DMS79 (cell line): ENCODE measurements around the gene HBZ.
"Not testable (repeated sequence)": the region's sequence is repeated elsewhere in the genome, so short reads cannot be mapped to it uniquely, and the experiment has no call there.

ENCODE experiments used
- DNase-seq: peaks from one replicate; lab custom pipeline; 2025; lab: John Stamatoyannopoulos, UW

HBZ gene

DNA sequence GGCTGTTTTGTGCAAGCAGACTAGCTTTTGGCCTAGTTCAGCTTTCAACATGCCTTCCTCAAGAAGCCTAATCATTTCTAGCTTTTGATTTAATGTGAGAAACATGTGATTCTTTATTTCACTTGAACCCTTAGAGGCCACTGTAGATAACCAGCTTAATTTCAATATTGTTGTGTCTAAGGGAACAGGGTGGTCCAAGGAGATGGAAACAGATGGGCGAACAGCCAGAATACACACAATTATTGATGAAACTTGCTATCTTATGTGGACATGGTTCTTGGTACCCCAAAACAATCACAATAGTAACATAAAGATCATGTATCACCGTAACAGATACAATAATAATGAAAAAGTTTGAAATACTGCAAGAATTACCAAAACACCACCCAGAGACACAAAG, 18.7 kb upstream of the HBZ start:
- no peak for DNase-seq

DNA sequence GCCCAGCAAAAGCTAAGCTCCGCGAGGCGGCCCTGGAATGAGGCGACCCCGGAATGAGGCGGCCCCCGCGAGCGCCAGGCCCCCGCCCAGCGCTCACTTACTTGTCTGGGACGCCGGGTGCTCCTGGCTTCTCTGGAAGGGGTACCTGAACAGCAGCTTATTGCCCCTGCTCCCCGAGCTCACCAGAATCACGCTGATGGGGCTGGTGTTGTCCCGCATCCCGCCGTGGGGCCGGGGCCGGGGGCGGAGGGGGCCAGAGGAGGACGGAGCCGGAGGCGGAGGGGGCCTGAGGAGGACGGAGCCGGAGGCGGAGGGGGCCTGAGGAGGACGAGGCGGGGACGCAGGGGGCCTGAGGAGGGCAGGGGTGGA, 14.4 kb upstream of the HBZ start:
- no peak for DNase-seq

DNA sequence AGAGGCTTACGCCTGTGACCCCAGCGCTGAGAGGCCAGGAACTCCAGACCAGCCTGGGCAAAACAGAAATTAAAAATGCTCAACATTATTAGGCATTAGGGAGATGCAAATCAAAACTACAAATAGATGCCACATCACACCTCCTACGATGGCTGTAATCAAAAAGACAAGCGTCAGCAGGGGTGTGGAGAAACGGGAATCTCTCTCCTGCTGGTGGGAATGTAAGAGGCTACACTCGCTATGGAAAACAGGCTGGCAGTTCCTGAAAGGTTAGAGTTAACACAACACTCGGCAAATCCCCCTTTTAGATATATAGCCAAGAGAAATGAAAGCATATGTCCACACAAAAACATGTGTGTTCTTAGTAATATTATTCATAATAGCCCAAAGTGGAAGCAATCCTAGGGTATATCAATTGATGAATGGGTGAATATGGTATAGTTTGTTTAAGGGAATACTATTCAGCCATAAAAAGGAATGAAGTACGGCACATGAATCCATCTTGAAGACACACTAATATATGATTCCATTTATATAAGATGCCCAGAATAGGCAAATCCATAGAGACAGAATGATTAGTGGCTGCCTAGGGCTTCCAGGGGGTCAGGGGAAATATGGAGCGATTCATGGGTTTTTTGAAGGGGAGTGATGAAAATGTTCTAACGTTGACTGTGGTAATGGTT, 12.1 kb upstream of the HBZ start:
- DNase-seq: no peak

DNA sequence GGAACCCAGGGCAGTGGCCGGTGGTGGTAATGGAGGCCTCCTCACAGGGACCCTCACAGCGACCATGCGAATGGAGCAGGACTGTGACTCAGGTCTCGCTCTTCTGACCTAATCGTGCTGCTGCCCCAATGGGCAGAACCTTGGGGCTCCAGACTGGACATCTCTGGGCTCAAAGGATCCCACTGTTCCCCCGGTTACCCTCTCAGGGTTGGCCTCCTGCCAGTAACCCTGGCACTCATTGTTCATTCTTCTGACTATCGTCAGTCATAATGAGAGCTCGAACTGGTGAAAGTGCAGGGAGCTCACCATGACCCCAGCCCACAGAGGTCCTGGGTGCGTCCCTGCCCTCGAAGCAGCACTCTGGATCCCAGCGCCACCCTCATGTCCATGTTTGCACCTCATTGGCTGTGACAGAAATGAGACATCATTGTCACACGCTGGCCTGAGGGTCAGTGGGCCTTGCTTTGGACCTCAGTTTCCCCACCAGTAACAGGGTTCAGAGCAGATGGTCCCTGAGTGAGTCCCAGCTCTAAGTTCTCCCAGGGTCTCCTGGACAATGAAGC, 10.0 kb upstream of the HBZ start:
- no peak for DNase-seq

DNA sequence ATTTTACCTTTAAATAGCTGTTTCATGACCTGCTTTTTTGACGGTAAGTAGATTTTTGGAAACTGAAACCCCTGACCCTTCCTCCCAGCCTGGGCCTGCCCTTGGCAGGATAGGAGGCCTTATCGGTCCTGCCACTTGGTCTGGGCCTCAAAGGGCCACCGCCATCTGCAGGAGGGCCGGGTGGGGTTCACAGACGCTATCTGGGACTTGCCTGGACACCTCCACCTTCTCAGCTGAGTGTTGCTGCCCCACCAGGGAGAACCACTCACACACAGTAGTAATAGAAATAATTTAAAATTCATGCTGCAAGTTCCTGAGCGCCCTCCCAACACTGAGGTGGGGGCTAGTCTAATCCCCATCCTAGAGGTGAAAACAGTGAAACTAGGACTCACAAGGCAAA, 9.4 kb upstream of the HBZ start:
- DNase-seq: no peak

DNA sequence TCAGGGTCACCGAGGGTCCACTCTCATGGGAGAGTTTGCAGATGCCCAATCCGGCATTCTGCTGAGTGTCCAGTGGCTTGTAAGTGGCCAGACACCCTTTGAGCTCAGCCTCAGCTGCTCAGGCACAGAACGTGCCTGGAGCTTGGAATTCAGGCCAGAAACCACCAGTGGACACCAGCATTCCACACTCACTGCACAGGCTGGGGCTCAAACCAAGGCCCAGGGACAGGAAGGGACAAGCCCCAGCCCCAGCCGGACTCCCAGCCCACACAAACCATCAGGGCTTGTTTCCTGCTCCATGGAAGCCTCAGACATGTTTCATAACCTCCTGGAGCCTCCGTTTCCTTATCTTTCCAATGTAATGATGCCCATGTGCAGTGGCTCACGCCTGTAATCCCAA, 9.0 kb upstream of the HBZ start:
- DNase-seq: no peak

DNA sequence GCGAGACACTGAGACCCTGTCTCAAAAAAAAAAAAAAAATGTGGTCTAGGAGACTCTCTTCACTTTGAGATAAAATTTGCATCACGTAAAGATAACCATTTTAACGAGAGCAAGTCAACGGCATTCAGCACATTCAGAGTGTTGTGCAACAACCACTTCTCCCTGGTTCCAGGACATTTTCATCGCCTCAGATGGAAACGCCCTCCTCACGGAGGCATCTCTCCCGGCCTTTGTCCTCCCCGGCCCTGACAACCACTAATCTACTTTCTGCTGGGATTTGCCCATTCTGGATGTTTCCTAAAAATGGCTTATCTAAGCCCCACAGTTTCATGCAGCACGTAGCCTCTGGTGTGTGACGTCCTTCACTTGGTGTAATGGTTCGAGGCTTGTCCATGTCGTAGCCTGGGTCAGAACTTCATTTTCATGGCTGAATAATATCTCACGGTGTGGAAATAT, 7.6 kb upstream of the HBZ start:
- no peak for DNase-seq

DNA sequence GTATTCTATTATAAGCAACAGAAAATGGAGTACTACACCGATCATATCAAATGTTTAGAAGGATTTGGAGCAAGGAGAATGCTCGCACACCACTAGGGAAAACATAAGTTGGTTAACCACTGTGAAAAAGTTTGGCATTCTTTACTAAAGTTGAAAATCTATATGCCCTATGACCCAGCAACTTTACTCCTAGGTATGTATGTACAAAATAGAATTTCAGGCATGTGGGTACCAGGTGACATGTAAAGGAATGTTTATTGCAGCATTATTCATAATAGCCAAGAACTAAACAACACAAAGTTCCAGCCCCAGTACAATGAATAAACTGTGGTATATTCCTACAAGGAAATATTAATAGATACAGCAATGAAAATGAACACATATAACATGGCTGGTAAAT, 5.8 kb upstream of the HBZ start:
- no peak for DNase-seq

DNA sequence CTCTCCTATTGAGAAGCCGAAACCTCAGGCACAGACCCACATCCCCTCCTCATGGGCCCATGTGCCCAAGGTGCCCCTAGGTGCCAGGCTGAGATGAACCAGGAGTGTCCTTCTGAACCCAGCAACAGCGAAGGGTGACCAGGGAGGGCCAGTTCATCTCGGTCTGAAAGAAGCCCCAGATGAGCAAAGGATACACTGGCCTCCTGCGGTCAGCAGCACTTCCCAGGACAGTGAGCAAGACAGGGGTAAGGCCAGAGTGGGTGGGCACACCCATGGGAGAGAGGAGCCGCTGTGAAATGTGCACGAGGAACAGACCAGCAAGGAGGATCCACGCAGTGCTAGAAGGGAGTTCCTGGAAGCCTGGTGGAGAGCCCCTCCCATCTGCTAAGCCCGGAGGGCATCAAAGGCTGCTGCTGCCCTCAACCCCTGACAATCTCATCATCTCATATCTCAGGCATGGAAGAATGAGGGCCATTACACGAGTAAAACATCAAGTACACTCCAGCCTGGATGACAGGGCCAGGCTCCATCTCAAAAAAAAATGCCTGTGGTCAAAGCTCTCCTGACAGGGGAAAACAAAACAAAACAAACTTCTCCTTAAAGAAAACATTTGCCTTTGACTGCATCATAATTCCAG, 3.3 kb upstream of the HBZ start:
- peak; percentile 78 for DNase-seq

DNA sequence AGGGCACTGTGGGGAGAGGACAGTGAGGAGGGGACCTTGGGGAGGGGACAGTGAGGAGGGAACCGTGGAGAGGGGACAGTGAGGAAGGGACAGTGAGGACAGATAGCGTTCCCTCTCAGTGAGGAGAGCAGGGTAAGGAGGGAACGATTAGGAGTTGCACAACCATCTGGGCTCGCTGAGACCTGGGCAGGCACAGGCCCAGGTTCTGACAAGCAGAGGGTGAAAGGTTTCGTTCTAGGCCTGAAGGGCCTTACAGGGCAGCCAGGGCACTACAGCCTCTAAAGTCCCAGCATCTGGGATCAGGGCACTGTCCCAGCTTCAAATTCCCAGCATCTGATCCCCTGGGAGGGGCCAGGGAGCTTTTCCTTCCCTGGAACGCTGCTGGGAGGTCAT, 681 bp downstream of the HBZ start:
- not testable (repeated sequence) for DNase-seq

DNA sequence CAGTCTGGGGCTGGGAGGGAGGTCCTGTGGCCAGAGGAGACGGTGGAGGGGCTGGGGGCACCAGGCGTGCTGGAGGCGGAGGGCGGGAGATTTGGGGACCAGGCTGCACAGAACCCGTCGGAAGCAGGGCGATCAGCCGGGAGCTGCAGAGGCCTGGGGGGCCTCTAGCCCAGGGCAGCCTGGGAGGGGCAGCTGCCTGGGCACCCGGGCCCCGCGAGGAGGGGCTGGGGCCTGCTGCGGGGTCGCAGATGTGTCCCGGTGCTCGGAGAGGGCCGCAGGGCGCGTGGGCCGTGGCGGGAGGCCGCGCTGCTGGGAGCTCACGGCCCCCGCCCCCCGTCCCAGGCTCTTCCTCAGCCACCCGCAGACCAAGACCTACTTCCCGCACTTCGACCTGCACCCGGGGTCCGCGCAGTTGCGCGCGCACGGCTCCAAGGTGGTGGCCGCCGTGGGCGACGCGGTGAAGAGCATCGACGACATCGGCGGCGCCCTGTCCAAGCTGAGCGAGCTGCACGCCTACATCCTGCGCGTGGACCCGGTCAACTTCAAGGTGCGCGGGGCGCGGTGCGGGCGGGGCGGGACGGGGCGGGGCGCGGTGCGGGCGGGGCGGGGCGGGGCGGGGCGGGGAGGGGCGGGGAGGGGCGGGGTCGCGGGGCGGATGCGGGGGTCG, 1.2 kb downstream of the HBZ start:
- DNase-seq: not testable (repeated sequence)

DNA sequence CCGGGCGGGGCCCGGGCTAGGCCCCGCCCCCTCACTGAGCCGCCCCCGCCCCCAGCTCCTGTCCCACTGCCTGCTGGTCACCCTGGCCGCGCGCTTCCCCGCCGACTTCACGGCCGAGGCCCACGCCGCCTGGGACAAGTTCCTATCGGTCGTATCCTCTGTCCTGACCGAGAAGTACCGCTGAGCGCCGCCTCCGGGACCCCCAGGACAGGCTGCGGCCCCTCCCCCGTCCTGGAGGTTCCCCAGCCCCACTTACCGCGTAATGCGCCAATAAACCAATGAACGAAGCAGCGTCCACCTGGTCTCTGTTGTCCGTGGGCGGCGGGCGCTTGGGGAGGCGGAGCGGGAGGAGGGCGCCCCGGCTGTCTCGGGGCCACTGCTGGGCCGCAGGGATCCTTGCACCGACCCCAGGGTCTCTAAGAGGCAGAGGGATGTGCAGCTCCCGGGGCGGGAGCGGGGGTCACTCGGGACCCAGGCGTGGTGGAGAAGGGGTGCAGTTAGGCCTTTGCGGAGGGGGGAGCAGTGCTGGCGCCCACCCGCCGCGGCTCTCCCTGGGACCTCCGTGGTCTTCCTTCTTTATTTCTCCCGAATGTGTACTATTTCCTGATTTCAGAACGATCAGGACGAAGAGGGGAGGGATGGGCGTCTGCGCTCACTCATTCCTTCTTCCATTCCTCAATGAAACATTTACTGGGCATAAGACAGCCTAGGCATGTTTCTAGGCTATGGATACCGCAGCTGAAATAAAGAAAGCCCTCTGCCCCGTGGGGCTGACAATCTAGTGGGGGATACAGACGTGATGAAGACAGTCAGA, 2.0 kb downstream of the HBZ start:
- DNase-seq: no peak

DNA sequence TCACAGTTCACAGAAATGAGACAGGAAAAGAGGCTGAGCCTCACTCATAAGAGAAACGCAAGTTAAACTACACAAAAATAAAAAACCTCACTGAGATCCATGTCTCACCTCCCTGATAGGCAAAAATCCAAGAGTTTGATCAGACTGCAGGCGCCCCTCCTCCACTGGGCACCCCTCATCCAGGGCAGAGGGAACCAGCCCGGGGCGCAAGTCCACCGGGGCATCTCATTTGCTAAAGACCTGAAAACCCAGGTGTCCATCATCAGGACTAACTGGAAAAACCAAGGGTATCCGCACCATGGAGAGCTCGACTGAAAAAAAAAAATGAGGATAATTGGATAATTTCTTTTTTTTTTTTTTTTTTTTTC, 2.6 kb downstream of the HBZ start:
- DNase-seq: no peak

DNA sequence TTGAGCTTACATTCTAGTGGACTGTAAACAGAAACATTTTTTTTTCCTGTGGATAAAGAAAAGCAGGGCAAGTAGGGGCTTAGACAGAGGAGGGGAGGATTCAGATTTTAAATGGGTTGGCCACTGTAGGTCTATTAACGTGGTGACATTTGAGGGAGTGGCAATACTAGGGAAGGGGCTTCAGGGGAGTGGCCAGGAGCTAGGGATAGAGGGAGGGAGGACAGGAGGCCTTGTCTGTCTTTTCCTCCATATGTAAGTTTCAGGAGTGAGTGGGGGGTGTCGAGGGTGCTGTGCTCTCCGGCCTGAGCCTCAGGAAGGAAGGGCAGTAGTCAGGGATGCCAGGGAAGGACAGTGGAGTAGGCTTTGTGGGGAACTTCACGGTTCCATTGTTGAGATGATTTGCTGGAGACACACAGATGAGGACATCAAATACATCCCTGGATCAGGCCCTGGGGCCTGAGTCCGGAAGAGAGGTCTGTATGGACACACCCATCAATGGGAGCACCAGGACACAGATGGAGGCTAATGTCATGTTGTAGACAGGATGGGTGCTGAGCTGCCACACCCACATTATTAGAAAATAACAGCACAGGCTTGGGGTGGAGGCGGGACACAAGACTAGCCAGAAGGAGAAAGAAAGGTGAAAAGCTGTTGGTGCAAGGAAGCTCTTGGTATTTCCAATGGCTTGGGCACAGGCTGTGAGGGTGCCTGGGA, 6.8 kb downstream of the HBZ start:
- no peak for DNase-seq

DNA sequence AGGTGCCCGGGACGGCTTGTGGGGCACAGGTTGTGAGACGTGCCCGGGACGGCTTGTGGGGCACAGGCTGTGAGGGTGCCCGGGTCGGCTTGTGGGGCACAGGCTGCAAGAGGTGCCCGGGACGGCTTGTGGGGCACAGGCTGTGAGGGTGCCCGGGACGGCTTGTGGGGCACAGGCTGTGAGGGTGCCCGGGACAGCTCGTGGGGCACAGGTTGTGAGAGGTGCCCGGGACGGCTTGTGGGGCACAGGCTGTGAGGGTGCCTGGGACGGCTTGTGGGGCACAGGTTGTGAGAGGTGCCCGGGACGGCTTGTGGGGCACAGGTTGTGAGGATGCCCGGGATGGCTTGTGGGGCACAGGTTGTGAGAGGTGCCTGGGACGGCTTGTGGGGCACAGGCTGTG, 7.8 kb downstream of the HBZ start:
- not testable (repeated sequence) for DNase-seq

DNA sequence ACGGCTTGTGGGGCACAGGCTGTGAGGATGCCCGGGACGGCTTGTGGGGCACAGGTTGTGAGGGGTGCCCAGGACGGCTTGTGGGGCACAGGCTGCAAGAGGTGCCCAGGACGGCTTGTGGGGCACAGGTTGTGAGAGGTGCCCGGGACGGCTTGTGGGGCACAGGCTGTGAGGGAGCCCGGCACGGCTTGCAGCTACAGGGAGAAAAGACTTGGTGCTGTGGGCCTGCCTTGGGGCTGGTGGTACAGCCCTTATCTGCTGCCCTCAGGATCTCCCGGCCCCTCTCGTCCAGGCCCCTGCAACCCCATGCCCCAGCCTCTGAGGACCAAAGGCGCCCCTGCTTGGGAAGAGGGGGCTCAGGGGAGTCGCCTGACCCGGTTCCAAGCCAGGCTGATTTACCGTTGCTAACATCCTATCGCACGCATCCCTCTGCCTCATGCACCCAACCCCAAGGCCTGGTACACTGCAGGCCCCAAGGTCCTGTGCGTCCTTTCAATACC, 8.3 kb downstream of the HBZ start:
- DNase-seq: no peak

DNA sequence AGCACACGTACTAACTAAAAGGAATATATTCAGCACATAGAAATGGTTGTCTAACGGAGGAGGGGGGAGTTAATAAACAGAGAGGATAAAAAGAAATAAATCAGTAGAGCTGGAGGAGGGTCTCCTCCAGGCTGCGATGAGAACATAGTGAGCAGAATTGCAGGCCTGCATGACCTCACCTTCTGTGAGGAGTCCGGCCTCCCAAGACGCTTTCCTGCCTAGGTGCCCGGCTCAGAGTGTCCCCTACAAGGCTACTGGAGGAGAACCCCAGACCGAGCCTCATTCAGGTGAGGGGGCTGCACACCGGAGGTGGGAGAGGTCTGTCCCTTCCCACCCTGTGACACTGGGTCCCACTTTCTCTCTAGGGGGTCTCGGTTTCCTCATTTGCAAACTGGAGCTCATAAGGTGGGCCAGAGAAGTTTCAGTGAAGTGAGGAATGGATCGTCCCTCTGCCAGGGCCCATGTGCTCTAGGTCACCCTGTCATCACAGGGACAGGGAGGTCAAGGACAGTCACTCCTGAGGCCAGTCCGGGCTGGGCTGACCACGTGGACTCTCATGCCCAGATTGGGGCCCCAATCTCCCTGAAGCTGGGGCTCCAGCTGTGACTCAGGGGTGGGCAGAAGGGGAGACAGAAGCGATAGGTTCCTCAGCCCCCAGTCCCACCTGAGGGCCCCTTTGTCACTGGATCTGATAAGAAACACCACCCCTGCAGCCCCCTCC, 10.0 kb downstream of the HBZ start:
- DNase-seq: no peak

DNA sequence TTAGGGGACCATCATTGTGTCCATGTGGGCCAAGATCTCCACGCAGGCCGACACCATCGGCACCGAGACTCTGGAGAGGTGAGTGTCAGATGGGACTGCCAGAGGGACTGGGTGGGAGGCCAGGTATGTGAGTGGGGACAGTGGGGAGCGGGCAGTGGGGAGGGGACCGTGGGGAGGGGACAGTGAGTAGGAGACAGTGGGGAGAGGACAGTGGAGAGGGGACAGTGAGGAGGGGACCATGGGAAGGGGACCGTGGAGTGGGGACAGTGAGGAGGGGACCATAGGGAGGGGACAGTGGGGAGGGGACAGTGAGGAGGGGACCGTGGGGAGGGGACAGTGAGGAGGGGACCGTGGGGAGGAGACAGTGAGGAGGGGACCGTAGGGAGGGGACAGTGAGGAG, 10.7 kb downstream of the HBZ start:
- not testable (repeated sequence) for DNase-seq

DNA sequence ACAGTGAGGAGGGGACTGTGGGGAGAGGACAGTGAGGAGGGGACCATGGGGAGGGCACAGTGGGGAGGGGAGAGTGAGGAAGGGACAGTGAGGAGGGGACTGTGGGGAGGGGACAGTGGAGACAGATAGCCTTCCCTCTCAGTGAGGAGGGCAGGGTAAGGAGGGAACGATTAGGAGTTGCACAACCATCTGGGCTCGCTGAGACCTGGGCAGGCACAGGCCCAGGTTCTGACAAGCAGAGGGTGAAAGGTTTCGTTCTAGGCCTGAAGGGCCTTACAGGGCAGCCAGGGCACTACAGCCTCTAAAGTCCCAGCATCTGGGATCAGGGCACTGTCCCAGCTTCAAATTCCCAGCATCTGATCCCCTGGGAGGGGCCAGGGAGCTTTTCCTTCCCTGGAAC, 11.3 kb downstream of the HBZ start:
- DNase-seq: not testable (repeated sequence)

DNA sequence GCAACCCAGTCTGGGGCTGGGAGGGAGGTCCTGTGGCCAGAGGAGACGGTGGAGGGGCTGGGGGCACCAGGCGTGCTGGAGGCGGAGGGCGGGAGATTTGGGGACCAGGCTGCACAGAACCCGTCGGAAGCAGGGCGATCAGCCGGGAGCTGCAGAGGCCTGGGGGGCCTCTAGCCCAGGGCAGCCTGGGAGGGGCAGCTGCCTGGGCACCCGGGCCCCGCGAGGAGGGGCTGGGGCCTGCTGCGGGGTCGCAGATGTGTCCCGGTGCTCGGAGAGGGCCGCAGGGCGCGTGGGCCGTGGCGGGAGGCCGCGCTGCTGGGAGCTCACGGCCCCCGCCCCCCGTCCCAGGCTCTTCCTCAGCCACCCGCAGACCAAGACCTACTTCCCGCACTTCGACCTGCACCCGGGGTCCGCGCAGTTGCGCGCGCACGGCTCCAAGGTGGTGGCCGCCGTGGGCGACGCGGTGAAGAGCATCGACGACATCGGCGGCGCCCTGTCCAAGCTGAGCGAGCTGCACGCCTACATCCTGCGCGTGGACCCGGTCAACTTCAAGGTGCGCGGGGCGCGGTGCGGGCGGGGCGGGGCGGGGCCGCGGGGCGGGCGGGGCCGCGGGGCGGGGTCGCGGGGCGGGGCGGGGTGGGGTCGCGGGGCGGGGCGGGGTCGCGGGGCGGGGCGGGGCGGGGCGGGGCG, 11.8 kb downstream of the HBZ start:
- DNase-seq: not testable (repeated sequence)
